Left forelimb (tissue), 1 donor: ENCODE data around the gene ADARB2.
"Not testable (repeated sequence)": the region's sequence is repeated elsewhere in the genome, so short reads cannot be mapped to it uniquely, and the experiment has no call there.

Source experiments
- DNase-seq: peaks from one replicate; pipeline ENCODE4 v3.0.0-alpha.2; 2018; ENCODE audit warnings: low spot score

Gene ADARB2

GRCh38 chr10:1737222-1738061, at the start of gene ADARB2:
TSS of gene ADARB2 (minus strand) at chr10:1737525.
- no peak for DNase-seq

GRCh38 chr10:1785835-1786234, 48.5 kb upstream of the ADARB2 start:
- DNase-seq = no peak

GRCh38 chr10:1782841-1783240, 45.5 kb upstream of the ADARB2 start:
- no peak for DNase-seq

GRCh38 chr10:1779796-1780195, 42.5 kb upstream of the ADARB2 start:
- DNase-seq = no peak

- no peak for DNase-seq
Measured at GRCh38 chr10:1778375-1778969, 41.1 kb upstream of the ADARB2 start.

- DNase-seq = no peak
Measured at GRCh38 chr10:1776127-1776662, 38.9 kb upstream of the ADARB2 start.

- no peak for DNase-seq
Measured at GRCh38 chr10:1774796-1775195, 37.5 kb upstream of the ADARB2 start.

- not testable (repeated sequence) for DNase-seq
Measured at GRCh38 chr10:1773204-1773603, 35.9 kb upstream of the ADARB2 start.

GRCh38 chr10:1766049-1766448, 28.7 kb upstream of the ADARB2 start:
- no peak for DNase-seq

- DNase-seq = no peak
Measured at GRCh38 chr10:1762076-1762475, 24.8 kb upstream of the ADARB2 start.

GRCh38 chr10:1754506-1755153, 17.3 kb upstream of the ADARB2 start:
- no peak for DNase-seq

GRCh38 chr10:1752153-1752552, 14.8 kb upstream of the ADARB2 start:
- DNase-seq = no peak

GRCh38 chr10:1747590-1748157, 10.3 kb upstream of the ADARB2 start:
- DNase-seq = no peak

- no peak for DNase-seq
Measured at GRCh38 chr10:1746796-1747195, 9.5 kb upstream of the ADARB2 start.

GRCh38 chr10:1745780-1746456, 8.6 kb upstream of the ADARB2 start:
- no peak for DNase-seq

GRCh38 chr10:1744524-1744923, 7.2 kb upstream of the ADARB2 start:
- no peak for DNase-seq

GRCh38 chr10:1743141-1743540, 5.8 kb upstream of the ADARB2 start:
- DNase-seq = no peak

GRCh38 chr10:1741450-1741849, 4.1 kb upstream of the ADARB2 start:
- no peak for DNase-seq

GRCh38 chr10:1739751-1740150, 2.4 kb upstream of the ADARB2 start:
- no peak for DNase-seq

GRCh38 chr10:1738950-1739349, 1.6 kb upstream of the ADARB2 start:
- no peak for DNase-seq

- DNase-seq = no peak
Measured at GRCh38 chr10:1736972-1737221, 428 bp downstream of the ADARB2 start.
